ENCODE data around the gene SUPT3H. TPM values are rescaled to one million over a fixed set of nuclear protein-coding genes. Genes with fewer than 3 reads are reported as not detected.

SUPT3H gene
- total and polyA plus RNA-seq, 2 donors from 2014 or later: 10.1 to 12.5 TPM

DNA sequence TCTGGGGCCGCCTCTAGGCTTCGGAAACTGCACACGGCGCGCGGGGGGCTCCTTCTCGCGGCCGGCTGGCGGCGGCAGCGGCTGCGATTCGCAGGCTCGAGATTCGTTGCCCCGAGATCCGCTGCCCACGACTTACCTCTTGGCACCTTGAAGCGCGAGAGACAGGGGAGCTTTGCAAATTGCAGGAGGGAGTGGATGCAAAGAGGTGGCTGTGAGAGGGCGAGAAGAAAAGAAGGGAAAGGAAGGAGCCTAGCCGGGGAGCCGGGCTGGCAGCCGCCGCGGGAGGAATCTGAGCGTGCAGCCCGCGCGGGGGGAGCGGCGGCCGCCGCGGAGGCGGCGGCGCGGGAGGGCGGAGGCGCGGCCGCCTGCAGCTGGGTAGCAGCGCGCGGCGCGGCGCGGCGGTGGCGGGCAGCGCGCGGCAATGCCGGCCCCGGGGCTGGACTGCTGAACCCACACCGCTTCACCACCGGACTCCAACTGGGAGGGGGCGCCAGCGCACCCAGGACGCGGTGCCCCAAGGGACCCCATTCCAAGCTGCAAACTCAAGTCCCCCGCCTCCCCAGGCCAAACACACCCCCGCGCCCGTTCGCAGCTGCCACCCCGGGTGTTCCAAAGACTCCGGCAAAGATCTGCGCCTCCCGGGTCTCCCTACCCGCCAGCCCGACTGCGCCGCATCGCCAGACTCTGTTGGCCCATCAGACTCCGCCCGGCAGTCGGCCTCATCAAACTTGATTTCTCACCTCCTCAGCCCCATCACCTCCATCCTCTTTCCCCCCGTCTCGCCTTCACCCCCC is 44.2 kb upstream of the SUPT3H start:
- FAIRE-seq: no peak

DNA sequence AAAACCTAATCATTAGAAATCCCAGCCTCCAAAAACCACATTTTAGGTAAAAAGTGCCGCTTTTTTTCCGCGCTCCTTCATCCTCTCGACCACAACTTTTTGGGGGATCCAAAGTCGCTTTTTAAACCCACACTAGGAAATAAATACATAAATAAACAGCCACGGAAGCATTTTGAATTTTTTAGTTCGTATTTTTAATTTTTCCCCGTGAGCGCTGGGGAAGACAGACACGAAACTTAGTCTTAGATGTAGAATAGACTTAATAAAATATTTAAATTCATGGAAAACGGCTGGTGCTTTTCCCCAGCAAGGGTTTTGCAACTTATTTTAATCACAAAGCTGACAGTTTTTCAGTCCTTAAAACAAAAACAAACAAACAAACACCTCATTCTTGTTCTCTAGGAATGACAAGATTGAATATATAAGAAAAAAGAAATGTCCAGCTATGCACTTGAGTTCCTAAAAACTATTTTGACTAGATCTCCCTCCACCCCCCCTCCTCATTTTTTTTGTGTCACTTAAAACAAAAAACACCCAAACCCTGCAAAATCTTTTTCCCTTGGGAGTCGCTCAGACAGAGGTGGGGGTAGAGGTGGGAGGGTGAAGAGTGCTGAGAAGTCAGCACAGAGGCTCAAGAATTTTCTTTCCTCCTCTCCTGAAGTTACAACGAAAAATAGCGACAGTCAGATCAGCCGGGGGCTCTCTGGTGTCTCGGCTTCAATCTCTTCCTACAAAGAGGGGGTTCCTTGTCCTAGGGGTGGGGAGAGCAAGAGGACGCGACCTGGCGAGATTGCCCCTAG is 43.4 kb upstream of the SUPT3H start:
- Histone ChIP-seq H3K27me3 (ENCODE audit: control insufficient read depth, insufficient read depth, low read length) (peaks cover 23% of the 10 kb centered on the region), H3K4me1 (ENCODE audit: control insufficient read depth in 2 of 3, insufficient read depth in 2 of 3, low read depth in 1 of 3, low read length in 3 of 3) (peaks cover 0 to 13% (median 0%) of the 10 kb centered on the region in 3 donors)

More for the DNA sequence above, 44.2 kb upstream of the SUPT3H start:
- peak overlapping the region in 1 of 3 donors; percentile 16 for H3K9ac ChIP-seq (ENCODE audit: low read length in 3 of 3)
- peaks cover 23% of the 10 kb centered on the region for H3K27me3 ChIP-seq (ENCODE audit: control insufficient read depth, insufficient read depth, low read length)
- H3K9me3 ChIP-seq (ENCODE audit: control insufficient read depth in 2 of 3, insufficient read depth in 1 of 3, low read length in 3 of 3): no peaks in the 10 kb centered on the region
- DNase-seq: peak; percentile 65 to 90 (median 81)
- TF ChIP-seq, protein P1, sequence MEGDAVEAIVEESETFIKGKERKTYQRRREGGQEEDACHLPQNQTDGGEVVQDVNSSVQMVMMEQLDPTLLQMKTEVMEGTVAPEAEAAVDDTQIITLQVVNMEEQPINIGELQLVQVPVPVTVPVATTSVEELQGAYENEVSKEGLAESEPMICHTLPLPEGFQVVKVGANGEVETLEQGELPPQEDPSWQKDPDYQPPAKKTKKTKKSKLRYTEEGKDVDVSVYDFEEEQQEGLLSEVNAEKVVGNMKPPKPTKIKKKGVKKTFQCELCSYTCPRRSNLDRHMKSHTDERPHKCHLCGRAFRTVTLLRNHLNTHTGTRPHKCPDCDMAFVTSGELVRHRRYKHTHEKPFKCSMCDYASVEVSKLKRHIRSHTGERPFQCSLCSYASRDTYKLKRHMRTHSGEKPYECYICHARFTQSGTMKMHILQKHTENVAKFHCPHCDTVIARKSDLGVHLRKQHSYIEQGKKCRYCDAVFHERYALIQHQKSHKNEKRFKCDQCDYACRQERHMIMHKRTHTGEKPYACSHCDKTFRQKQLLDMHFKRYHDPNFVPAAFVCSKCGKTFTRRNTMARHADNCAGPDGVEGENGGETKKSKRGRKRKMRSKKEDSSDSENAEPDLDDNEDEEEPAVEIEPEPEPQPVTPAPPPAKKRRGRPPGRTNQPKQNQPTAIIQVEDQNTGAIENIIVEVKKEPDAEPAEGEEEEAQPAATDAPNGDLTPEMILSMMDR (IDR thresholded peaks at IDR 0.05; ENCODE audit: borderline replicate concordance, extremely low read depth, insufficient read depth): no peak
- intact Hi-C loops (cut with DNase I): no loop called here
- H3K4me3 ChIP-seq (ENCODE audit: low read length in 3 of 3): peak overlapping the region; percentile 53 to 61 (median 54)
- H3K4me1 ChIP-seq (ENCODE audit: control insufficient read depth in 2 of 3, insufficient read depth in 2 of 3, low read depth in 1 of 3, low read length in 3 of 3): peaks cover 0 to 13% (median 0%) of the 10 kb centered on the region in 3 donors
- H3K36me3 ChIP-seq (ENCODE audit: control insufficient read depth in 2 of 3, insufficient read depth in 3 of 3, low read length in 3 of 3): no peaks in the 10 kb centered on the region
- H3K27ac ChIP-seq (ENCODE audit: low read depth in 2 of 2, low read length in 2 of 2): peak overlapping the region in 1 of 2 donors; percentile 14

DNA sequence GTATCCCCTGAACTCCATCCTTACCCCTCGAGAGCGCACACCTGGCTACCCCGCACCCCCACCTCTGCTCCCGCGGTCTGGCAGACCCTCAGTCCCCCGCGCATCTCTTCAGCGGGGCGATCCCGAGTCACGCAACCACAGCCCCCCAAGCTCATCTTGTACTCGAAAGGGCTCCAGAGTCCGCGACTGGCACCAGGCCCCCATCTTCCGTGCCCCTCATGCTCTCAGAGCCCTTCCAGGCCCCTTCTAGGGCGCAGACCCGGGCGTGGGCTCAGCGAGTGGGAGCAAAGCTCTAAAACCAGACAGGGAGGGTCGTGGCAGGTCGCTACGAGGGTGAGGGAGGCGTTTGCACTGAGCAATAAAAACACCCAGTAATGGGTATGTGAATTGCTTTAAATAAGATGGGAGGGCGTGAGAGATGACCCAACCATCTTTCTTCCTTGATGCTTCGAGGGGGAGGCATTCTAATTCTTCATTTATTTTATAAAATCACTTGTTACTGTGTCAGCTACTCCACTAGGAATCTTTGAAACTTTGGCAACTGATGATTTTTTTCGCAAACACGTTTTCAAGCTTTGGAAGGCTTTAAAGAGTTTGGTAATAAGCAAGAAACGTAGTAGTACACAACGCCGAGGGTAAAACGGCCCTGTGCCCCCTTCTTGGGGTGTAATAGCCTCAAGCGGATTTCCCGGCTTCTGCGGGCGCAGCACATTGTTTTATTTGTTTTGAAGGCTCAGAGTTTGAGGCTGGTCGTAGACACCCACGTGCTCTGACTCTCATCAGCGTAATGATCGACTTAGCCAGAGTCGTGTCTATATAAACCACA is 42.6 kb upstream of the SUPT3H start:
- TF ChIP-seq, protein P1 (IDR thresholded peaks at IDR 0.05; ENCODE audit: borderline replicate concordance, extremely low read depth, insufficient read depth): no peak
- no peaks in the 10 kb centered on the region for H3K9me3 ChIP-seq (ENCODE audit: control insufficient read depth in 2 of 3, insufficient read depth in 1 of 3, low read length in 3 of 3)
- peaks cover 23% of the 10 kb centered on the region for H3K27me3 ChIP-seq (ENCODE audit: control insufficient read depth, insufficient read depth, low read length)
- H3K9ac ChIP-seq (ENCODE audit: low read length in 3 of 3): peak overlapping the region in 1 of 3 donors; percentile 24
- H3K4me3 ChIP-seq (ENCODE audit: low read length in 3 of 3): peak overlapping the region in 2 of 3 donors; percentile 48 to 53
- intact Hi-C loops (cut with DNase I): no loop called here
- H3K36me3 ChIP-seq (ENCODE audit: control insufficient read depth in 2 of 3, insufficient read depth in 3 of 3, low read length in 3 of 3): no peaks in the 10 kb centered on the region
- peaks cover 0 to 13% (median 0%) of the 10 kb centered on the region in 3 donors for H3K4me1 ChIP-seq (ENCODE audit: control insufficient read depth in 2 of 3, insufficient read depth in 2 of 3, low read depth in 1 of 3, low read length in 3 of 3)
- DNase-seq (peak; percentile 28 to 72 (median 42)), FAIRE-seq (no peak)
- H3K27ac ChIP-seq (ENCODE audit: low read depth in 2 of 2, low read length in 2 of 2): no peak overlapping the region

More for the DNA sequence above, 43.4 kb upstream of the SUPT3H start:
- intact Hi-C loops (cut with DNase I): no loop called here
- H3K9ac ChIP-seq (ENCODE audit: low read length in 3 of 3): no peak overlapping the region
- FAIRE-seq (no peak), DNase-seq (peak in 2 of 5 donors; percentile 46 to 73)
- H3K9me3 ChIP-seq (ENCODE audit: control insufficient read depth in 2 of 3, insufficient read depth in 1 of 3, low read length in 3 of 3): no peaks in the 10 kb centered on the region
- TF ChIP-seq, protein P1 (IDR thresholded peaks at IDR 0.05; ENCODE audit: borderline replicate concordance, extremely low read depth, insufficient read depth): no peak
- no peaks in the 10 kb centered on the region for H3K36me3 ChIP-seq (ENCODE audit: control insufficient read depth in 2 of 3, insufficient read depth in 3 of 3, low read length in 3 of 3)
- H3K4me3 ChIP-seq (ENCODE audit: low read length in 3 of 3): peak overlapping the region; percentile 51 to 54 (median 53)
- no peak overlapping the region for H3K27ac ChIP-seq (ENCODE audit: low read depth in 2 of 2, low read length in 2 of 2)
